Astrocyte (in vitro differentiated cells and primary cell): ENCODE results near the gene SMARCA4.

Experiments
- CTCF ChIP-seq: IDR thresholded peaks from 2 replicates; pipeline ENCODE4 v1.5.1; 2011; ENCODE audit warnings: low read depth, mild to moderate bottlenecking, inconsistent platforms, low read length, moderate library complexity; ENCODE audit not compliant: insufficient read depth
- EZH2 ChIP-seq: IDR thresholded peaks from 2 replicates; pipeline ENCODE4 v1.6.1; 2012; ENCODE audit warnings: mild to moderate bottlenecking, low read length, inconsistent platforms; ENCODE audit not compliant: insufficient read depth

GRCh38 chr19:10920288-10920655 is 40.6 kb upstream of the SMARCA4 start:
- TF ChIP-seq EZH2, result no peak
- TF ChIP-seq CTCF, result no peak
